ENCODE data around the gene ACLY. TPM values are rescaled to one million over a fixed set of nuclear protein-coding genes. Genes with fewer than 3 reads are reported as not detected.

ACLY gene
- total and polyA plus RNA-seq, 2 of the 13 experiments (the other 11 are each of a cell fraction or from before 2014, with no cell fraction given), result 111 to 218 TPM

GRCh38 chr17:41864836-41865595 lies 53.7 kb downstream of the ACLY start, which contains the start of gene KLHL11 (continued):
- TF ChIP-seq TSC22D2 (CRISPR knock-in tag; IDR thresholded peaks at IDR 0.05; ENCODE audit: borderline replicate concordance) (0 out of 2 replicates have a peak, but pooled peaks have one; percentile 26), ZNF546 (CRISPR knock-in tag; conservative IDR thresholded peaks at IDR 0.05) (0 out of 2 replicates have a peak, but pooled peaks have one; percentile 49), NFYB (CRISPR knock-in tag; IDR thresholded peaks at IDR 0.05) (peak; percentile 36; the same call in 1 of the 2 replicates), JDP2 (CRISPR knock-in tag; IDR thresholded peaks at IDR 0.05; ENCODE audit: borderline replicate concordance) (no peak), DBP (CRISPR knock-in tag; IDR thresholded peaks at IDR 0.05; ENCODE audit: not compliant biosample characterization) (no peak), ZSCAN21 (CRISPR knock-in tag; IDR thresholded peaks at IDR 0.05; ENCODE audit: borderline replicate concordance) (peak; percentile 24; the same call in 1 of the 2 replicates), SMARCE1 (IDR thresholded peaks at IDR 0.05; ENCODE audit: borderline replicate concordance) (no peak), ZNF274 (CRISPR knock-in tag; IDR thresholded peaks at IDR 0.05) (peak; percentile 81; the same call in 1 of the 2 replicates), ZNF776 (CRISPR knock-in tag; IDR thresholded peaks at IDR 0.05) (no peak; the same call in 1 of the 2 replicates), SNAPC2 (CRISPR knock-in tag; IDR thresholded peaks at IDR 0.05) (0 out of 2 replicates have a peak, but pooled peaks have one; percentile 71), ZNF775 (CRISPR knock-in tag; IDR thresholded peaks at IDR 0.05; ENCODE audit: borderline replicate concordance) (0 out of 2 replicates have a peak, but pooled peaks have one; percentile 19), ZNF773 (CRISPR knock-in tag; IDR thresholded peaks at IDR 0.05; ENCODE audit: borderline replicate concordance) (0 out of 2 replicates have a peak, but pooled peaks have one; percentile 35), XRCC5 (optimal IDR thresholded peaks at IDR 0.05; ENCODE audit: low read length) (peak; percentile 60), HDAC2 (CRISPR knock-in tag; IDR thresholded peaks at IDR 0.05) (no peak)
- TF ChIP-seq, protein P1, sequence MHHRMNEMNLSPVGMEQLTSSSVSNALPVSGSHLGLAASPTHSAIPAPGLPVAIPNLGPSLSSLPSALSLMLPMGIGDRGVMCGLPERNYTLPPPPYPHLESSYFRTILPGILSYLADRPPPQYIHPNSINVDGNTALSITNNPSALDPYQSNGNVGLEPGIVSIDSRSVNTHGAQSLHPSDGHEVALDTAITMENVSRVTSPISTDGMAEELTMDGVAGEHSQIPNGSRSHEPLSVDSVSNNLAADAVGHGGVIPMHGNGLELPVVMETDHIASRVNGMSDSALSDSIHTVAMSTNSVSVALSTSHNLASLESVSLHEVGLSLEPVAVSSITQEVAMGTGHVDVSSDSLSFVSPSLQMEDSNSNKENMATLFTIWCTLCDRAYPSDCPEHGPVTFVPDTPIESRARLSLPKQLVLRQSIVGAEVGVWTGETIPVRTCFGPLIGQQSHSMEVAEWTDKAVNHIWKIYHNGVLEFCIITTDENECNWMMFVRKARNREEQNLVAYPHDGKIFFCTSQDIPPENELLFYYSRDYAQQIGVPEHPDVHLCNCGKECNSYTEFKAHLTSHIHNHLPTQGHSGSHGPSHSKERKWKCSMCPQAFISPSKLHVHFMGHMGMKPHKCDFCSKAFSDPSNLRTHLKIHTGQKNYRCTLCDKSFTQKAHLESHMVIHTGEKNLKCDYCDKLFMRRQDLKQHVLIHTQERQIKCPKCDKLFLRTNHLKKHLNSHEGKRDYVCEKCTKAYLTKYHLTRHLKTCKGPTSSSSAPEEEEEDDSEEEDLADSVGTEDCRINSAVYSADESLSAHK (CRISPR knock-in tag; IDR thresholded peaks at IDR 0.05; ENCODE audit: borderline replicate concordance), result 0 out of 2 replicates have a peak, but pooled peaks have one; percentile 58
- TF ChIP-seq, protein P2, sequence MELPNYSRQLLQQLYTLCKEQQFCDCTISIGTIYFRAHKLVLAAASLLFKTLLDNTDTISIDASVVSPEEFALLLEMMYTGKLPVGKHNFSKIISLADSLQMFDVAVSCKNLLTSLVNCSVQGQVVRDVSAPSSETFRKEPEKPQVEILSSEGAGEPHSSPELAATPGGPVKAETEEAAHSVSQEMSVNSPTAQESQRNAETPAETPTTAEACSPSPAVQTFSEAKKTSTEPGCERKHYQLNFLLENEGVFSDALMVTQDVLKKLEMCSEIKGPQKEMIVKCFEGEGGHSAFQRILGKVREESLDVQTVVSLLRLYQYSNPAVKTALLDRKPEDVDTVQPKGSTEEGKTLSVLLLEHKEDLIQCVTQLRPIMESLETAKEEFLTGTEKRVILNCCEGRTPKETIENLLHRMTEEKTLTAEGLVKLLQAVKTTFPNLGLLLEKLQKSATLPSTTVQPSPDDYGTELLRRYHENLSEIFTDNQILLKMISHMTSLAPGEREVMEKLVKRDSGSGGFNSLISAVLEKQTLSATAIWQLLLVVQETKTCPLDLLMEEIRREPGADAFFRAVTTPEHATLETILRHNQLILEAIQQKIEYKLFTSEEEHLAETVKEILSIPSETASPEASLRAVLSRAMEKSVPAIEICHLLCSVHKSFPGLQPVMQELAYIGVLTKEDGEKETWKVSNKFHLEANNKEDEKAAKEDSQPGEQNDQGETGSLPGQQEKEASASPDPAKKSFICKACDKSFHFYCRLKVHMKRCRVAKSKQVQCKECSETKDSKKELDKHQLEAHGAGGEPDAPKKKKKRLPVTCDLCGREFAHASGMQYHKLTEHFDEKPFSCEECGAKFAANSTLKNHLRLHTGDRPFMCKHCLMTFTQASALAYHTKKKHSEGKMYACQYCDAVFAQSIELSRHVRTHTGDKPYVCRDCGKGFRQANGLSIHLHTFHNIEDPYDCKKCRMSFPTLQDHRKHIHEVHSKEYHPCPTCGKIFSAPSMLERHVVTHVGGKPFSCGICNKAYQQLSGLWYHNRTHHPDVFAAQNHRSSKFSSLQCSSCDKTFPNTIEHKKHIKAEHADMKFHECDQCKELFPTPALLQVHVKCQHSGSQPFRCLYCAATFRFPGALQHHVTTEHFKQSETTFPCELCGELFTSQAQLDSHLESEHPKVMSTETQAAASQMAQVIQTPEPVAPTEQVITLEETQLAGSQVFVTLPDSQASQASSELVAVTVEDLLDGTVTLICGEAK (IDR thresholded peaks at IDR 0.05), result no peak
- TF ChIP-seq, protein P2 (CRISPR knock-in tag; IDR thresholded peaks at IDR 0.05), result peak; percentile 76

Data from HepG2 (cell line).